Measurements from ENCODE around the gene GPR157.

DNA sequence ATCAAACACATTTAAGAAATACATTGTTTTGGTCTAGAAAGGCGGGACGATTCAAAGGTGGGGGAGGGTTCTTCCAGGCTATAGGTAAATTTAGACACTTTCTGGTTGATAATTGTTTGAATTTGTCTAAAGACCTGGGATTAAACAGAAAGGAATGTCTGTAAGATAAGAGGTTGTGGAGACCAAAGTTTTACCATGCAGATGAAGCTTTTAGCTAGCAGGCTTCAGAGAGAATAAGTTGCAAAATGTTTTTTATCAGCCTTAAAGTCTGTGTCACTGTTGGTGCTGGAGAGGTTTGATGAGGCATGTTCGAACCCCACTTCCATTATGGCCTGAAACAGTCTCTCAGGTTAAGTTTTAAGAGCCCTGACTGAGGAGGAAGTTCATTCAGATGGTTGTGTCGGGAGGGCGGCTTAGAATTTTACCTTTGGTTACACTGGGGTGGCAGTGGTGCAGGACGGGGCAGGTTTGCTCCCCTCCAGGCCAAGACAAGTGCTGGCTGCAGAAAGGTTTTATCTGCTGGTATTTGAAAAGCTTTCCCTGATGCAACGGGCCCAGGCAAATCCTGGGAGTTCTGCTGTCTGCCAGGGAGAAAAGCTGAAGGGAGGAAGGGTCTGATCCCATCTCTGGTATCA is 43.5 kb downstream of the GPR157 start:
- TF ChIP-seq, protein P1, sequence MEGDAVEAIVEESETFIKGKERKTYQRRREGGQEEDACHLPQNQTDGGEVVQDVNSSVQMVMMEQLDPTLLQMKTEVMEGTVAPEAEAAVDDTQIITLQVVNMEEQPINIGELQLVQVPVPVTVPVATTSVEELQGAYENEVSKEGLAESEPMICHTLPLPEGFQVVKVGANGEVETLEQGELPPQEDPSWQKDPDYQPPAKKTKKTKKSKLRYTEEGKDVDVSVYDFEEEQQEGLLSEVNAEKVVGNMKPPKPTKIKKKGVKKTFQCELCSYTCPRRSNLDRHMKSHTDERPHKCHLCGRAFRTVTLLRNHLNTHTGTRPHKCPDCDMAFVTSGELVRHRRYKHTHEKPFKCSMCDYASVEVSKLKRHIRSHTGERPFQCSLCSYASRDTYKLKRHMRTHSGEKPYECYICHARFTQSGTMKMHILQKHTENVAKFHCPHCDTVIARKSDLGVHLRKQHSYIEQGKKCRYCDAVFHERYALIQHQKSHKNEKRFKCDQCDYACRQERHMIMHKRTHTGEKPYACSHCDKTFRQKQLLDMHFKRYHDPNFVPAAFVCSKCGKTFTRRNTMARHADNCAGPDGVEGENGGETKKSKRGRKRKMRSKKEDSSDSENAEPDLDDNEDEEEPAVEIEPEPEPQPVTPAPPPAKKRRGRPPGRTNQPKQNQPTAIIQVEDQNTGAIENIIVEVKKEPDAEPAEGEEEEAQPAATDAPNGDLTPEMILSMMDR (IDR thresholded peaks at IDR 0.05) = no peak
- no peak for TF ChIP-seq EP300 (IDR thresholded peaks at IDR 0.05)
- TF ChIP-seq POLR2A (IDR thresholded peaks at IDR 0.05) = no peak
